CD4-positive, alpha-beta memory T cell (primary cell): Measurements from ENCODE around the gene GAMT. TPM values are rescaled to one million over a fixed set of nuclear protein-coding genes. Genes with fewer than 3 reads are reported as not detected.

ENCODE experiments used
- CTCF ChIA-PET: fragments of 350-600 bp; sonication (Branson Sonifier 250); formaldehyde crosslinking; loops from one replicate; lab custom pipeline; 2021; ENCODE audit warnings: inconsistent platforms; ENCODE audit not compliant: partially characterized antibody; lab: Charles Lee
- POLR2A ChIA-PET: fragments of 350-600 bp; sonication (Branson Sonifier 250); formaldehyde crosslinking; loops from one replicate; lab custom pipeline; 2021; ENCODE audit not compliant: partially characterized antibody; lab: Charles Lee
- DNase-seq, 5 donors: peaks; one replicate each; pipeline versions ENCODE4 v3.0.0 to v3.0.0-alpha.2; 2020 to 2022; ENCODE audit warnings: mixed read lengths in 1 of 5
- H3K27ac ChIP-seq: one replicate; pipeline ENCODE4 v1.7.0; 2013; ENCODE audit warnings: low read depth, low read length
- H3K27me3 ChIP-seq: 2 replicates; pipeline ENCODE4 v1.7.0; 2013; ENCODE audit warnings: mild to moderate bottlenecking, low read length, moderate library complexity; ENCODE audit not compliant: insufficient read depth
- H3K36me3 ChIP-seq: 2 replicates; pipeline ENCODE4 v1.7.0; 2013; ENCODE audit warnings: mild to moderate bottlenecking, low read length, moderate library complexity; ENCODE audit not compliant: insufficient read depth
- H3K4me1 ChIP-seq: 2 replicates; pipeline ENCODE4 v1.7.0; 2013; ENCODE audit warnings: mild to moderate bottlenecking, low read length, moderate library complexity; ENCODE audit not compliant: insufficient read depth
- H3K4me3 ChIP-seq, 2 donors: one replicate each; pipeline ENCODE4 v1.7.0; 2013; ENCODE audit warnings: low read length in 2 of 2, mild to moderate bottlenecking in 1 of 2
- H3K9me3 ChIP-seq, 2 donors: one replicate each; pipeline ENCODE4 v1.7.0; 2013; ENCODE audit warnings: low read length in 2 of 2, control low read depth in 1 of 2; ENCODE audit not compliant: control insufficient read depth in 1 of 2
- H3K27ac Mint-ChIP-seq, 7 donors: one replicate each; pipeline ENCODE4 v1.8.0; 2020 to 2021; ENCODE audit warnings: mixed read lengths in 7 of 7, mild to moderate bottlenecking in 6 of 7, inconsistent platforms in 3 of 7, moderate library complexity in 3 of 7
- H3K27me3 Mint-ChIP-seq, 2 donors: one replicate each; pipeline ENCODE4 v1.8.0; 2020 to 2021; ENCODE audit warnings: mixed read lengths in 2 of 2
- H3K36me3 Mint-ChIP-seq, 2 donors: one replicate each; pipeline ENCODE4 v1.8.0; 2020 to 2021; ENCODE audit warnings: mixed read lengths in 2 of 2, inconsistent platforms in 1 of 2, mild to moderate bottlenecking in 1 of 2
- H3K4me1 Mint-ChIP-seq, 4 donors: one replicate each; pipeline ENCODE4 v1.8.0; 2020 to 2021; ENCODE audit warnings: mixed read lengths in 4 of 4, mild to moderate bottlenecking in 1 of 4
- H3K4me3 Mint-ChIP-seq, 8 donors: one replicate each; pipeline ENCODE4 v1.8.0; 2020 to 2021; ENCODE audit warnings: mixed read lengths in 8 of 8, mild to moderate bottlenecking in 7 of 8, moderate library complexity in 6 of 8, inconsistent platforms in 3 of 8
- H3K9me3 Mint-ChIP-seq, 8 donors: one replicate each; pipeline ENCODE4 v1.8.0; 2020 to 2021; ENCODE audit warnings: mixed read lengths in 8 of 8, mild to moderate bottlenecking in 5 of 8, inconsistent platforms in 3 of 8, moderate library complexity in 1 of 8
- intact Hi-C: fragments of 100-400 bp; cut with micrococcal nuclease; formaldehyde crosslinking; loops from one replicate; pipeline ENCODE4 v1.15.1; 2023
- polyA plus RNA-seq, 2 donors: library from polyadenylated mRNA; unstranded; fragments of 300-500 nt; fragmentation: Illumina TruSeq; gene quantifications; one replicate each; pipeline ENCODE4 v1.2.3, GENCODE V29; 2021
- total RNA-seq, 2 experiments: library from RNA; stranded (reverse); gene quantifications; one replicate each; pipeline ENCODE4 v1.2.3, GENCODE V29; 2021

GAMT gene
- total and polyA plus RNA-seq, 4 experiments from 2014 or later = 15.9 to 20.3 (median 17.8) TPM

DNA sequence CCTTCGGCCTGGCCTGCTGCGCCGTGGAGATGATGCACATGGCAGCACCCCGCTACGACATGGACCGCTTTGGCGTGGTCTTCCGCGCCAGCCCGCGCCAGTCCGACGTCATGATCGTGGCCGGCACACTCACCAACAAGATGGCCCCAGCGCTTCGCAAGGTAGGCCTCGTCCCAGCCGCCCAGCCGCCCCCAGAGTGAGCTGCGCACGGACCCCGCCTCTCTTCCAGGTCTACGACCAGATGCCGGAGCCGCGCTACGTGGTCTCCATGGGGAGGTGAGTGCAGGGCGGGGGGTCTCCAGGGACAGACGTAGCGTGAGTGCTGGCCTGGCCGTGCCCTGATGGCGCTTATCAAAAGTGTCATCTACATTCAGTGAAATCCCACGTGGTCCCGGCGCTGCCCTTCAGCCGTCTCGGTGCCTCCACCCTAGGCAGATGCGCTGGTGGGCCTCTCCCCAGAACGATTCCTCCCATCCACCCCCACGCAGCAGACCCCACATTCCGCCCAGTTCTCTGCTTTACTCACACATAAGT is 10.4 kb downstream of the GAMT start:
- intact Hi-C loops = no loop called here
- Histone ChIP-seq H3K4me1 (no peaks in the 10 kb centered on the region), H3K27ac (no peak overlapping the region), H3K36me3 (peaks cover 15% of the 10 kb centered on the region), H3K27me3 (no peaks in the 10 kb centered on the region), H3K9me3 (no peaks in the 10 kb centered on the region), H3K4me3 (no peak overlapping the region)
- POLR2A ChIA-PET = no interaction called here
- Mint-ChIP-seq H3K27me3 (no peaks in the 10 kb centered on the region), H3K36me3 (peaks cover 17 to 28% of the 10 kb centered on the region in 2 donors), H3K27ac (no peak overlapping the region), H3K4me3 (no peak overlapping the region), H3K9me3 (no peaks in the 10 kb centered on the region), H3K4me1 (peaks cover 0 to 16% (median 4%) of the 10 kb centered on the region in 4 donors)
- no peak for DNase-seq
- CTCF ChIA-PET = no interaction called here

DNA sequence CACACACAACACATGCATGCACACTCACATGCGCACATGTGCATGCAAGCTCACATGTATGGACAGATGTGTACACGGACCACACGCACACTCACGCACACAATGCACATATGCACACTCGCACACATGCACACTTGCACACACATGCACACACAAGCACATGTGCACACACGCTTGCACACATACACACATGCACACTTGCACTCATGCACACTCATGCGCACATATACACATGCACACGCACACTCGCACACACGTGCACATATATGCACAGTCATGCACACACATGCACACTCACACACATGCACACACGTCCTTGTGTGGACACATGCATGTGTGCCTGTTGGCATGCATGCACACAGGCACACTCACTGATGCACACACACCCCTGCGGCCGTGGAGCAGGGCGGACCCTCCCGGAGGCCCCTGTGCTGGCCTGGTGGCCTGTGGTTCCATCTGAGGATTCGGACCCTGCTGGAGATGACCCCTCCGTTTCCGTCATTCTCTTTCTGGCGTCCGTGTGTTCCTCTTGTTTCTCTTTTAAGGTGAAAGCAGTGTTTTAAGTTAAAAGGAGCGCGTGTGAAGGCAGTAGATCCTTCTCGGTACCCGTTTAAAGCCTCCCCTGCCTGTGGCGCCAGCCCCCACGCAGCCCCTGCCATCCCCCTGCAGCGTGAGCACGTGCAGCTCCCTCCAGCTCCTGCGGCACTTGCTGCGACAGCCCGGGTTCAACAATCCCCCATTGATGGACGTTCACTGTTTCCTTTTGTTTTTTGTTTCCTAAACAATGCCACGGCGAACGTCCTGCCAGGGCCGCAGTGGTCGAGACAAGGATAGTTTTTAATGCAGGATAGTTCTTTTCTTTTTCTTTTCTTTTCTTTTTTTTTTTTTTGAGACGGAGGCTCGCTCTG is 12.1 kb downstream of the GAMT start:
- peaks cover 15% of the 10 kb centered on the region for H3K36me3 ChIP-seq
- peaks cover 17 to 31% of the 10 kb centered on the region in 2 donors for H3K36me3 Mint-ChIP-seq
- H3K4me3 ChIP-seq = no peak overlapping the region
- intact Hi-C loops = no loop called here
- POLR2A ChIA-PET = interaction anchor here (0.6 kb wide), 1 partner anchor 47 kb away, joined by 3 read pairs; no protein-coding TSS in a partner anchor
- H3K9me3 ChIP-seq = no peaks in the 10 kb centered on the region
- H3K27me3 Mint-ChIP-seq = no peaks in the 10 kb centered on the region
- DNase-seq = no peak
- no peak overlapping the region for H3K27ac Mint-ChIP-seq
- peaks cover 6 to 25% (median 7%) of the 10 kb centered on the region in 4 donors for H3K4me1 Mint-ChIP-seq
- H3K4me3 Mint-ChIP-seq = no peak overlapping the region
- H3K4me1 ChIP-seq = peaks cover 9% of the 10 kb centered on the region
- H3K27ac ChIP-seq = no peak overlapping the region
- CTCF ChIA-PET = no interaction called here
- H3K9me3 Mint-ChIP-seq = no peaks in the 10 kb centered on the region
- H3K27me3 ChIP-seq = no peaks in the 10 kb centered on the region

DNA sequence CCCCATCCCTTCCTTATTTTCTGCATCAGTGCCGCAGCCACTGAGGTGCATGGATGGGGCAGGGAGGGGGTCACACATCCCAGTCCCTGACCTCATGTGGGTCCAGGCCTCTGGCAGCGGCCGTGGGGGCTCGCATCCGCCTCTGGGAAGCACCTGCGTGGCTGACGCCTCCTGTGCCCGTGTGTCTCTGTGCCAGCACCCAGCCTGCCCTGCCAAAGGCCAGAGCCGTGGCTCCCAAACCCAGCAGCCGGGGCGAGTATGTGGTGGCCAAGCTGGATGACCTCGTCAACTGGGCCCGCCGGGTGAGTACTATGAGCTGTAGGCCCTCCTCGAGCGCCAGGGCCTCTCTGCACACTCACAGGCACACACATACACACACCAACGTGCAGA is 12.7 kb downstream of the GAMT start:
- Histone ChIP-seq H3K27ac (no peak overlapping the region), H3K36me3 (peaks cover 15% of the 10 kb centered on the region), H3K9me3 (no peaks in the 10 kb centered on the region), H3K27me3 (no peaks in the 10 kb centered on the region), H3K4me3 (no peak overlapping the region), H3K4me1 (peaks cover 11% of the 10 kb centered on the region)
- CTCF ChIA-PET = no interaction called here
- no peak overlapping the region for H3K27ac Mint-ChIP-seq
- H3K27me3 Mint-ChIP-seq = peaks cover 0 to under 1% of the 10 kb centered on the region in 2 donors
- intact Hi-C loops = no loop called here
- H3K9me3 Mint-ChIP-seq = peaks cover 0 to 1% (median 0%) of the 10 kb centered on the region in 8 donors
- DNase-seq = no peak
- H3K4me3 Mint-ChIP-seq = no peak overlapping the region
- H3K4me1 Mint-ChIP-seq = peaks cover 6 to 26% (median 9%) of the 10 kb centered on the region in 4 donors
- POLR2A ChIA-PET = interaction anchor here (0.6 kb wide), 1 partner anchor 48 kb away, joined by 3 read pairs; no protein-coding TSS in a partner anchor
- peaks cover 17 to 30% of the 10 kb centered on the region in 2 donors for H3K36me3 Mint-ChIP-seq

DNA sequence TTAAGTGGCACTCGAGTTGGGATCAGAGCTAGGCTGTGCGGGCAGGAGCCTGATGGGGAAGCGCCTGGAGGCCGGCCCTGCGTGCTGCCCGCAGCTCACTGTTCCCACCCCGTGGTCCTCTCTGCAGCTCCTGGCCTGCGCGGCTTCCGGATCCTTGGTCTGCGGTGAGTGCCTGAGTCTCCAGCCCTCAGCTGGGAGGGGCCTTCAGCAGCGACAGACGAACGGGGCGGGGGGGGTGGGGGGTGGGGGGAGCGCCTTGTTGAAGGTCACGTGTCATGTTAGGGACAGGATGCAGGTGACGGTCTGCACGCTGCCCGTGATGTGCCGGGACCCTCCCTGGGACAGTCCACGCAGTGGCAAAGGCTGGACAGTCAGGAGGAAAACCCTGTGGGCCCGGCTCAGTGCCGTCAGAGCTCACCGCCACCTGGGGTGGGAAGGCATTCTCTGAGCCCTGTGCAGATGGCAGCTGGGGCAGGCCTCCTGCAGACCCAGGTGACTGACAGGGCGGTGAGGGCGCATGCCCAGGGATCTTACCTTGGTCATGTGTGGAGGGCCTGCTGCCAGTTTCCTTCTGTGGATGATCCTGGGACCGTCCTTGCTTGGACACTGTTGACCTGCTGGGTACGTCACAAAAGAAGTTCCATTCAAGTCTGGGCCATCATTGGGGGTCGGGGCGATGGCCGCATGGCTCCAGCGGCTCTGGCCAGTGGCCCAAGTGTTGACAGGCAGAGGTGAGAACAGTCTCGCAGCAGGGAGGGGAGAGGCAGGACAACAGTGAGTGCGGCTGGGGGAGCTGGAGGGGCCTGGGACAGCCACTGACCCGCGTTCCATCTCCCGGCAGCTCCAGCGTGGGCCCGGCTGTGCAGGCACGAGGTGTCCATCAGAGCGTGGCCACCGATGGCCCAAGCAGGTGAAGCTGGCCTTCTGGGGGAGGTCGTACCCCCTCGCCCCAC is 13.4 kb downstream of the GAMT start:
- no peak overlapping the region for H3K27ac ChIP-seq
- H3K36me3 Mint-ChIP-seq = peaks cover 17 to 36% of the 10 kb centered on the region in 2 donors
- H3K4me3 ChIP-seq = no peak overlapping the region
- no peak for DNase-seq
- H3K27me3 Mint-ChIP-seq = peaks cover 3 to 5% of the 10 kb centered on the region in 2 donors
- peaks cover 15% of the 10 kb centered on the region for H3K36me3 ChIP-seq
- CTCF ChIA-PET = no interaction called here
- no peak overlapping the region for H3K4me3 Mint-ChIP-seq
- peak overlapping the region in 1 of 7 donors; percentile 73 for H3K27ac Mint-ChIP-seq
- POLR2A ChIA-PET = interaction anchor here (0.6 kb wide), 1 partner anchor 83 kb away, joined by 4 read pairs; no protein-coding TSS in a partner anchor
- intact Hi-C loops = no loop called here
- H3K9me3 Mint-ChIP-seq = peaks cover 0 to 8% (median 3%) of the 10 kb centered on the region in 8 donors
- no peaks in the 10 kb centered on the region for H3K9me3 ChIP-seq
- H3K4me1 Mint-ChIP-seq = peaks cover 10 to 32% (median 16%) of the 10 kb centered on the region in 4 donors
- H3K27me3 ChIP-seq = no peaks in the 10 kb centered on the region
- peaks cover 13% of the 10 kb centered on the region for H3K4me1 ChIP-seq

GRCh38 chr19:1386945-1387683 is 14.2 kb downstream of the GAMT start:
- CTCF ChIA-PET = no interaction called here
- H3K4me1 ChIP-seq = peaks cover 16% of the 10 kb centered on the region
- no peak overlapping the region for H3K4me3 ChIP-seq
- intact Hi-C loops = no loop called here
- DNase-seq = no peak
- no peaks in the 10 kb centered on the region for H3K9me3 ChIP-seq
- Mint-ChIP-seq H3K4me1 (peaks cover 12 to 36% (median 18%) of the 10 kb centered on the region in 4 donors), H3K4me3 (no peak overlapping the region), H3K27ac (peak overlapping the region in 2 of 7 donors; percentile 7 to 73), H3K27me3 (peaks cover 3 to 5% of the 10 kb centered on the region in 2 donors), H3K36me3 (peaks cover 12 to 35% of the 10 kb centered on the region in 2 donors), H3K9me3 (peaks cover 0 to 9% (median 3%) of the 10 kb centered on the region in 8 donors)
- no peak overlapping the region for H3K27ac ChIP-seq
- POLR2A ChIA-PET = interaction anchor here (0.6 kb wide), 1 partner anchor 84 kb away, joined by 4 read pairs; no protein-coding TSS in a partner anchor
- no peaks in the 10 kb centered on the region for H3K27me3 ChIP-seq
- H3K36me3 ChIP-seq = peaks cover 15% of the 10 kb centered on the region

DNA sequence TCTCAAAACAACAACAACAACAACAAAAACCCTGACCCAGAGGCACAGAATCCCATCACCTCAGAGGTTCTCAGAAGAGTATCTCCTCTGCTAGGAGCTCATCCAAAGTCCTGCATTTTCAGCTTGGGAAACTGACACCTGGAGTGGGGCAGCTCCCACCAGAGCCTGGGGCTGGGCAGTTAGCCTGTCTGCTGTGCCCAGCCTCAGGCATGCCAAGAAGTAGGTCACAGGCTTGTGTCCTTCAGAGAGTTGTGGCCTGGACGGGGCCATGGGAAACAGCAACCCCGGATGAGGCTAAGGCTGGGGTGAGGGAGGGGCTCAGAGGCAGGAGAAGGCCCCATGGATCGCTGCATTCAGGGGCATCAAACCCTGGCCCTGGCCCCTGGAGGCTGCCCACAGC is 15.5 kb downstream of the GAMT start:
- POLR2A ChIA-PET = interaction anchor here (0.9 to 1.6 kb wide), 2 partner anchors 37 to 111 kb away, joined by 3 to 4 read pairs; partner anchors contain the start of gene FAM174C
- H3K27me3 ChIP-seq = no peaks in the 10 kb centered on the region
- H3K36me3 ChIP-seq = peaks cover 10% of the 10 kb centered on the region
- intact Hi-C loops = no loop called here
- H3K4me3 Mint-ChIP-seq = peak overlapping the region in 3 of 8 donors; percentile 31 to 43 (median 36)
- H3K4me3 ChIP-seq = no peak overlapping the region
- peaks cover 12 to 36% (median 18%) of the 10 kb centered on the region in 4 donors for H3K4me1 Mint-ChIP-seq
- H3K9me3 ChIP-seq = no peaks in the 10 kb centered on the region
- H3K4me1 ChIP-seq = peaks cover 16% of the 10 kb centered on the region
- CTCF ChIA-PET = no interaction called here
- peaks cover 9 to 32% of the 10 kb centered on the region in 2 donors for H3K36me3 Mint-ChIP-seq
- H3K9me3 Mint-ChIP-seq = peaks cover 0 to 9% (median 3%) of the 10 kb centered on the region in 8 donors
- DNase-seq = no peak
- peaks cover 3 to 5% of the 10 kb centered on the region in 2 donors for H3K27me3 Mint-ChIP-seq
- no peak overlapping the region for H3K27ac ChIP-seq
- peak overlapping the region in 1 of 7 donors; percentile 100 for H3K27ac Mint-ChIP-seq
